H1 (cell line): ENCODE measurements around the gene TC2N. TPM values are rescaled to one million over a fixed set of nuclear protein-coding genes. Genes with fewer than 3 reads are reported as not detected.

Source experiments
- CTCF ChIA-PET: fragments of 300-600 bp; sonication (Branson Sonifier 250); formaldehyde crosslinking; loops from one replicate; lab custom pipeline; 2021; ENCODE audit not compliant: partially characterized antibody; lab: Charles Lee
- POLR2A ChIA-PET: fragments of 300-600 bp; sonication (Branson Sonifier 250); formaldehyde crosslinking; loops from one replicate; lab custom pipeline; 2021; ENCODE audit warnings: inconsistent platforms; ENCODE audit not compliant: partially characterized antibody; lab: Charles Lee
- DNase-seq, 2 experiments: peaks; one replicate each; pipeline versions ENCODE4 v3.0.0 to v3.0.0-alpha.2; 2010 to 2022; ENCODE audit warnings: low spot score in 2 of 2, low read depth in 1 of 2, mixed read lengths in 1 of 2
- FAIRE-seq: peaks from 2 replicates; lab custom pipeline; 2011; peaks lifted over from hg19 to GRCh38; lab: Jason Lieb, UNC
- H2AFZ ChIP-seq: 2 replicates; pipeline ENCODE4 v1.8.1; 2012; ENCODE audit warnings: low read length, inconsistent platforms
- H2AK5ac ChIP-seq: 2 replicates; pipeline ENCODE4 v1.6.1; 2013; ENCODE audit warnings: low read depth, low read length
- H2BK120ac ChIP-seq: replicated peaks from 2 replicates; pipeline ENCODE3; 2013; ENCODE audit warnings: low read depth, low read length, inconsistent platforms
- H2BK12ac ChIP-seq: 2 replicates; pipeline ENCODE4 v1.6.1; 2013; ENCODE audit warnings: low read depth, low read length
- H2BK15ac ChIP-seq: 2 replicates; pipeline ENCODE4 v1.6.1; 2013; ENCODE audit warnings: low read length
- H2BK20ac ChIP-seq: 2 replicates; pipeline ENCODE4 v1.6.1; 2013; ENCODE audit warnings: low read length
- H2BK5ac ChIP-seq: 2 replicates; pipeline ENCODE4 v1.6.1; 2013; ENCODE audit warnings: low read depth, low read length
- H3K14ac ChIP-seq: 2 replicates; pipeline ENCODE4 v1.6.1; 2013; ENCODE audit warnings: inconsistent platforms; ENCODE audit not compliant: insufficient read length
- H3K18ac ChIP-seq: 2 replicates; pipeline ENCODE4 v1.6.1; 2013; ENCODE audit warnings: low read length; ENCODE audit errors: extremely low read depth
- H3K23ac ChIP-seq: 2 replicates; pipeline ENCODE4 v1.6.1; 2013; ENCODE audit warnings: inconsistent platforms; ENCODE audit not compliant: insufficient read length
- H3K23me2 ChIP-seq: 2 replicates; pipeline ENCODE4 v1.6.1; 2013; ENCODE audit warnings: low read depth, low read length
- H3K27ac ChIP-seq: 2 replicates; pipeline ENCODE4 v1.6.1; 2011; ENCODE audit warnings: low read depth, low read length, inconsistent platforms
- H3K27me3 ChIP-seq, 4 experiments: replicated peaks in 1 of 4; 1 replicate in 1 of 4; 2 replicates in 3 of 4; pipeline versions ENCODE4 v1.6.1 to v1.8.1; 2011 to 2013; ENCODE audit warnings: low read length in 3 of 4, mild to moderate bottlenecking in 3 of 4, inconsistent platforms in 2 of 4, mixed read lengths in 2 of 4, moderate library complexity in 1 of 4; ENCODE audit not compliant: control insufficient read depth in 3 of 4, insufficient read depth in 3 of 4; ENCODE audit errors: extremely low read depth in 1 of 4
- H3K36me3 ChIP-seq, 4 experiments: 2 replicates each; pipeline versions ENCODE4 v1.6.1 to v1.8.1; 2011 to 2013; ENCODE audit warnings: mild to moderate bottlenecking in 4 of 4, low read length in 3 of 4, moderate library complexity in 2 of 4, control low read depth in 1 of 4, inconsistent platforms in 1 of 4; ENCODE audit not compliant: insufficient read depth in 4 of 4, control insufficient read depth in 2 of 4
- H3K4ac ChIP-seq: replicated peaks from 2 replicates; pipeline ENCODE3; 2013; ENCODE audit warnings: low read length, low read depth, mixed read lengths, inconsistent platforms; ENCODE audit not compliant: insufficient read length
- H3K4me1 ChIP-seq, 4 experiments: replicated peaks in 1 of 4; 1 replicate in 1 of 4; 2 replicates in 3 of 4; pipeline versions ENCODE4 v1.6.1 to v1.8.1; 2011 to 2013; ENCODE audit warnings: low read length in 3 of 4, inconsistent platforms in 2 of 4, mixed read lengths in 1 of 4; ENCODE audit not compliant: insufficient read depth in 4 of 4, control insufficient read depth in 3 of 4
- H3K4me2 ChIP-seq, 2 experiments: 2 replicates each; pipeline versions ENCODE4 v1.6.1 to v1.8.1; 2011 to 2013; ENCODE audit warnings: low read depth in 2 of 2, low read length in 2 of 2, control low read depth in 1 of 2, inconsistent platforms in 1 of 2, mild to moderate bottlenecking in 1 of 2; ENCODE audit not compliant: insufficient read depth in 1 of 2
- H3K4me3 ChIP-seq, 4 experiments: fragments of 200-600, 300-600 bp in 1 of 4; sonication (generic), shearing (Covaris generic), sonication (Bioruptor Twin) in 1 of 4; 2 replicates each; pipeline versions ENCODE4 v1.5.1 to v1.8.1; 2011 to 2016; ENCODE audit warnings: low read length in 4 of 4, low read depth in 3 of 4, control low read depth in 2 of 4, inconsistent platforms in 2 of 4, mild to moderate bottlenecking in 2 of 4, mixed read lengths in 1 of 4, moderate library complexity in 1 of 4; ENCODE audit not compliant: insufficient read depth in 2 of 4; ENCODE audit errors: extremely low read depth in 1 of 4
- H3K56ac ChIP-seq: replicated peaks from 2 replicates; pipeline ENCODE3; 2013; ENCODE audit warnings: low read depth, mild to moderate bottlenecking, mixed read lengths, low read length, inconsistent platforms; ENCODE audit not compliant: insufficient read length
- H3K79me1 ChIP-seq: 2 replicates; pipeline ENCODE4 v1.6.1; 2013; ENCODE audit warnings: low read depth, low read length, control low read depth
- H3K79me2 ChIP-seq, 2 experiments: 2 replicates each; pipeline versions ENCODE4 v1.6.1 to v1.8.1; 2012 to 2013; ENCODE audit warnings: low read length in 2 of 2, mild to moderate bottlenecking in 2 of 2, inconsistent platforms in 1 of 2; ENCODE audit not compliant: insufficient read depth in 2 of 2, control insufficient read depth in 1 of 2
- H3K9ac ChIP-seq, 4 experiments: replicated peaks in 1 of 4; 1 replicate in 1 of 4; 2 replicates in 3 of 4; pipeline versions ENCODE4 v1.6.1 to v1.8.1; 2011 to 2013; ENCODE audit warnings: low read depth in 3 of 4, low read length in 3 of 4, control low read depth in 2 of 4, mild to moderate bottlenecking in 2 of 4, moderate library complexity in 2 of 4, inconsistent platforms in 1 of 4; ENCODE audit errors: extremely low read depth in 1 of 4
- H3K9me3 ChIP-seq, 2 experiments: 2 replicates each; pipeline versions ENCODE4 v1.6.1 to v1.8.1; 2012 to 2013; ENCODE audit warnings: mild to moderate bottlenecking in 2 of 2, moderate library complexity in 2 of 2, control low read depth in 1 of 2, inconsistent platforms in 1 of 2, low read depth in 1 of 2, low read length in 1 of 2, mixed read lengths in 1 of 2; ENCODE audit not compliant: insufficient read depth in 2 of 2
- H4K20me1 ChIP-seq, 2 experiments: replicated peaks in 1 of 2; 2 replicates each; pipeline versions ENCODE3 to v1.8.1; 2011 to 2013; ENCODE audit warnings: inconsistent platforms in 2 of 2, low read length in 2 of 2, mild to moderate bottlenecking in 1 of 2; ENCODE audit not compliant: insufficient read depth in 2 of 2, control insufficient read depth in 1 of 2
- H4K5ac ChIP-seq: 2 replicates; pipeline ENCODE4 v1.6.1; 2013; ENCODE audit warnings: low read length, low read depth, mixed read lengths, inconsistent platforms; ENCODE audit not compliant: insufficient read length
- H4K8ac ChIP-seq: 2 replicates; pipeline ENCODE4 v1.8.0; 2013; ENCODE audit warnings: mild to moderate bottlenecking, moderate library complexity, low read length, inconsistent platforms; ENCODE audit not compliant: insufficient read depth; ENCODE audit errors: extremely low read depth
- H4K91ac ChIP-seq: replicated peaks from 2 replicates; pipeline ENCODE3; 2013; ENCODE audit warnings: low read length, mixed read lengths, inconsistent platforms; ENCODE audit not compliant: insufficient read length
- CBX8 ChIP-seq: fragments of 300-800, 300-1000 bp; sonication (generic); IDR thresholded peaks from 2 replicates; pipeline ENCODE4 v1.7.1; 2016; ENCODE audit warnings: low read depth, low read length, borderline replicate concordance
- CTBP2 ChIP-seq: IDR thresholded peaks from 2 replicates; pipeline ENCODE4 v1.7.0; 2011; ENCODE audit warnings: borderline replicate concordance, mild to moderate bottlenecking, moderate library complexity, mixed read lengths, low read length; ENCODE audit not compliant: insufficient read depth, insufficient read length
- HDAC2 ChIP-seq, 2 experiments: fragments of 300-600 bp in 1 of 2; sonication (generic) in 1 of 2; IDR thresholded peaks; 2 replicates each; pipeline ENCODE4 v1.6.1; 2011 to 2012; ENCODE audit warnings: low read depth in 2 of 2, low read length in 2 of 2, mild to moderate bottlenecking in 2 of 2, moderate library complexity in 2 of 2, borderline replicate concordance in 1 of 2, inconsistent platforms in 1 of 2
- HDAC6 ChIP-seq: IDR thresholded peaks from one replicate; pipeline ENCODE4 v1.7.1; 2012; ENCODE audit warnings: low read depth, mild to moderate bottlenecking, inconsistent platforms, low read length, moderate library complexity
- KDM1A ChIP-seq: fragments of 200-600, 300-600 bp; sonication (generic); IDR thresholded peaks from 2 replicates; pipeline ENCODE4 v1.7.1; 2016; ENCODE audit warnings: mild to moderate bottlenecking, low read length, borderline replicate concordance
- KDM5A ChIP-seq: fragments of 200-600 bp; IDR thresholded peaks from 2 replicates; pipeline ENCODE4 v1.7.1; 2012; ENCODE audit warnings: mild to moderate bottlenecking, low read length, inconsistent platforms, mixed read lengths
- MAFK ChIP-seq: IDR thresholded peaks from 2 replicates; pipeline ENCODE4 v1.6.1; 2012; ENCODE audit warnings: low read depth, mild to moderate bottlenecking, improper control_type of control experiment, low read length
- SRF ChIP-seq: IDR thresholded peaks from 2 replicates; pipeline ENCODE4 v1.6.1; 2011; ENCODE audit warnings: mild to moderate bottlenecking, low read depth, low read length, moderate library complexity
- TEAD4 ChIP-seq: IDR thresholded peaks from 2 replicates; pipeline ENCODE4 v1.6.1; 2012; ENCODE audit warnings: low read depth, low read length, inconsistent platforms, mixed read lengths
- WGBS, 2 experiments: shearing (Covaris generic) in 1 of 2; methylation state at CpG; one replicate each; pipeline versions ENCODE4 v1.1.6 to v1.1.7; 2013 to 2015; ENCODE audit warnings: low lambda C conversion rate in 2 of 2, mixed read lengths in 2 of 2, inconsistent platforms in 1 of 2, low coverage in 1 of 2, missing lambda C conversion rate in 1 of 2; ENCODE audit not compliant: insufficient replicate concordance in 2 of 2, insufficient coverage in 1 of 2, insufficient read length in 1 of 2; ENCODE audit errors: extremely low coverage in 1 of 2, missing lambda C conversion rate in 1 of 2; 5-methylcytosine and 5-hydroxymethylcytosine counted together
- polyA plus RNA-seq, 7 experiments: library from polyadenylated mRNA; depleted of rRNA in 3 of 7; stranded (reverse) in 5 of 7; unstranded in 2 of 7; fragments of >200 nt in 5 of 7; fragments of 200-250 nt in 2 of 7; gene quantifications; 1 replicate in 5 of 7; 2 replicates in 1 of 7; 4 replicates in 1 of 7; pipeline versions ENCODE4 v1.2.1 to v1.2.3, GENCODE V29; 2011 to 2013; ENCODE audit warnings: missing spikeins in 2 of 7, mixed read lengths in 2 of 7
- total RNA-seq: library from RNA; stranded (reverse); fragmentation: NEBNext Ultra II Directional; extraction: Animal tissue kit (Norgen Biotek cat#: 25700); gene quantifications from 2 replicates; pipeline ENCODE4 v1.2.1, GENCODE V29; 2021
- TF ChIP-seq, protein P1 (sequence below): IDR thresholded peaks from 2 replicates; pipeline ENCODE4 v1.6.1; 2011; ENCODE audit warnings: low read length, improper control_type of control experiment
- TF ChIP-seq, protein P2 (sequence below): IDR thresholded peaks from 2 replicates; pipeline ENCODE4 v1.6.1; 2012; ENCODE audit warnings: inconsistent platforms

TC2N gene
- total and polyA plus RNA-seq, 2 of the 8 experiments (the other 6 are each of a cell fraction or from before 2014, with no cell fraction given), result 9.7 to 36.2 TPM

DNA sequence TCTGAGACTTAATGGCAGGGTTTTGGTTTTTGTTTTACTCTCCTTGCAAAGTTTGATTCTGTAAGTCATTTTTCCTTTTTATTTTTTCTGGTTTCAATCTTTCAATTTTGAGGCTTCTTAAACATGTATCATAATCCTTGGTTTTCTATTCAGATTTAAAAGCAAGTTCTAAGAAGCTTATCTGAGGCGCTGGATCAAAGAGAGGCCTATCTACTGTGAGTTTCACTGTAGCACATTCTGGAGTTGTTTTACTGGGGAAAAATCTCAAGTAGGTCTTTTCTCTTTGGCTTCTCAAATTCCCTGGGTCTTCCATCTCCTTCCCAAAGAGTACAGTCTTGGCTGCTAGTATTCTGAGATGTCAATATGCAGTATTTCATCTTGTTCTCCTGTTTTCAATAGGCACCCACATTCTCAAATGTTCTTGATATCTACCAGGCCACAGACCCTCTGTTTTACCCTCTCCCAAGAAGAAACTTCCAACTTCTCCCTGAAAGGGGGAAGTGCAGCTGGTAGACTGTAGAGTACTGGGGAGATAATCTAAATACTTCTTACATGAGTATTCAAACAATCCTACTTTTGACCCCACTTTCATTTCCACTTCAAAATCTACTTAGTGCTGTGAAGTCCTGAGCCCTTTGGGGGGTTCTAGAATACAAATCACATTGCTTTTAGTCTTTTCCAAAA, 124.6 kb downstream of the TC2N start:
- H3K4me1 ChIP-seq, result no peaks in the 10 kb centered on the region
- H3K27me3 ChIP-seq, result no peaks in the 10 kb centered on the region
- no peak overlapping the region for H3K4me2 ChIP-seq
- no peaks in the 10 kb centered on the region for H3K36me3 ChIP-seq
- H4K20me1 ChIP-seq, result no peaks in the 10 kb centered on the region
- H4K91ac ChIP-seq, result no peak overlapping the region
- ChIA-PET CTCF (no interaction called here), POLR2A (no interaction called here)
- no peak overlapping the region for H2BK12ac ChIP-seq
- no peak overlapping the region for H4K8ac ChIP-seq
- DNase-seq (no peak), FAIRE-seq (no peak)
- no peak overlapping the region for H2BK120ac ChIP-seq
- H3K56ac ChIP-seq, result no peak overlapping the region
- H3K27ac ChIP-seq, result no peak overlapping the region
- H3K4ac ChIP-seq, result no peak overlapping the region
- no peak overlapping the region for H3K9ac ChIP-seq
- no peaks in the 10 kb centered on the region for H3K23me2 ChIP-seq
- no peaks in the 10 kb centered on the region for H3K79me1 ChIP-seq
- H3K23ac ChIP-seq, result no peak overlapping the region
- H3K79me2 ChIP-seq, result no peaks in the 10 kb centered on the region
- H2BK20ac ChIP-seq, result no peak overlapping the region
- no peak overlapping the region for H2AK5ac ChIP-seq
- H3K4me3 ChIP-seq, result no peak overlapping the region
- H3K9me3 ChIP-seq, result no peaks in the 10 kb centered on the region
- no peak overlapping the region for H3K18ac ChIP-seq
- 94% methylated on average over 1 of the region's 1 CpG; no CpG with 5 or more reads in 1 of the 2 experiments for WGBS, 2 experiments
- H2AFZ ChIP-seq, result no peak overlapping the region
- H3K14ac ChIP-seq, result no peak overlapping the region
- H2BK5ac ChIP-seq, result no peak overlapping the region
- no peak overlapping the region for H4K5ac ChIP-seq
- H2BK15ac ChIP-seq, result no peak overlapping the region
- TF ChIP-seq CBX8 (no peak), SRF (no peak), TEAD4 (no peak), HDAC6 (no peak), MAFK (no peak), CTBP2 (no peak), KDM1A (no peak), KDM5A (no peak), HDAC2 (IDR thresholded peaks at IDR 0.05; ENCODE audit: borderline replicate concordance in 1 of 2, low read depth in 2 of 2, low read length in 2 of 2) (no peak)
- TF ChIP-seq, protein P1, sequence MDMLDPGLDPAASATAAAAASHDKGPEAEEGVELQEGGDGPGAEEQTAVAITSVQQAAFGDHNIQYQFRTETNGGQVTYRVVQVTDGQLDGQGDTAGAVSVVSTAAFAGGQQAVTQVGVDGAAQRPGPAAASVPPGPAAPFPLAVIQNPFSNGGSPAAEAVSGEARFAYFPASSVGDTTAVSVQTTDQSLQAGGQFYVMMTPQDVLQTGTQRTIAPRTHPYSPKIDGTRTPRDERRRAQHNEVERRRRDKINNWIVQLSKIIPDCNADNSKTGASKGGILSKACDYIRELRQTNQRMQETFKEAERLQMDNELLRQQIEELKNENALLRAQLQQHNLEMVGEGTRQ, result no peak
- TF ChIP-seq, protein P2, sequence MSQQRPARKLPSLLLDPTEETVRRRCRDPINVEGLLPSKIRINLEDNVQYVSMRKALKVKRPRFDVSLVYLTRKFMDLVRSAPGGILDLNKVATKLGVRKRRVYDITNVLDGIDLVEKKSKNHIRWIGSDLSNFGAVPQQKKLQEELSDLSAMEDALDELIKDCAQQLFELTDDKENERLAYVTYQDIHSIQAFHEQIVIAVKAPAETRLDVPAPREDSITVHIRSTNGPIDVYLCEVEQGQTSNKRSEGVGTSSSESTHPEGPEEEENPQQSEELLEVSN, result no peak
